ENCODE results near the gene PCDHA1. TPM values are rescaled to one million over a fixed set of nuclear protein-coding genes. Genes with fewer than 3 reads are reported as not detected.

The PCDHA1 gene
- 0.10 to 0.27 TPM (median 0.19 TPM) in 5 replicates for total RNA-seq (2022; extraction: Qiagen RNA extraction)

DNA sequence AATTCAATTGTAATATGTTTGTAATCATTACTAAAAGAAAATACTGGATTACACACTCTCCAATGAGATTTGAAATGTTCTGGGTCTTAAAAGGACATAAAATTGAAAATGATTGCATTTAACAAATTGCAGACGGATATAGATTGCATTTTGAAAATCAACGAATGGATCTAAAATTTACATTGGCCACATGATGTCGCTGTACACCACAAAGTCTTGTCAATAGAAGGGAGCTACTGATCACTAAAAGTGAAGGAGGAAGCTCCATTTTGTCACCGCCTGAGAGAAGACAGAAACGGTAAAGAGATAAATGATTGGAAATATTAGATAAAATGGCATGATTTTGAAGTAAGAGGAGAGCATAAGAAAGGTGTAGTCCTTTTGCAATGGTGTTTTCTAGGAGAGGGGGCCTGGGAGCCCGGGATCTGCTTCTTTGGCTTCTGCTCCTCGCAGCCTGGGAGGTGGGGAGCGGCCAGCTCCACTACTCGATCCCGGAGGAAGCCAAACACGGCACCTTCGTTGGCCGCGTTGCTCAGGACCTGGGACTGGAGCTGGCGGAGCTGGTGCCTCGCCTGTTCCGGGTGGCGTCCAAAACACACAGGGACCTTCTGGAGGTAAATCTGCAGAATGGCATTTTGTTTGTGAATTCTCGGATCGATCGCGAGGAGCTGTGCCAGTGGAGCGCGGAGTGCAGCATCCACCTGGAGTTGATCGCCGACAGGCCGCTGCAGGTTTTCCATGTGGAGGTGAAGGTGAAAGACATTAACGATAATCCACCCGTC lies at the start of gene PCDHA1:
Gene PCDHA1 (plus strand): TSS at position 236 of the 782 bp plus-strand sequence.

DNA sequence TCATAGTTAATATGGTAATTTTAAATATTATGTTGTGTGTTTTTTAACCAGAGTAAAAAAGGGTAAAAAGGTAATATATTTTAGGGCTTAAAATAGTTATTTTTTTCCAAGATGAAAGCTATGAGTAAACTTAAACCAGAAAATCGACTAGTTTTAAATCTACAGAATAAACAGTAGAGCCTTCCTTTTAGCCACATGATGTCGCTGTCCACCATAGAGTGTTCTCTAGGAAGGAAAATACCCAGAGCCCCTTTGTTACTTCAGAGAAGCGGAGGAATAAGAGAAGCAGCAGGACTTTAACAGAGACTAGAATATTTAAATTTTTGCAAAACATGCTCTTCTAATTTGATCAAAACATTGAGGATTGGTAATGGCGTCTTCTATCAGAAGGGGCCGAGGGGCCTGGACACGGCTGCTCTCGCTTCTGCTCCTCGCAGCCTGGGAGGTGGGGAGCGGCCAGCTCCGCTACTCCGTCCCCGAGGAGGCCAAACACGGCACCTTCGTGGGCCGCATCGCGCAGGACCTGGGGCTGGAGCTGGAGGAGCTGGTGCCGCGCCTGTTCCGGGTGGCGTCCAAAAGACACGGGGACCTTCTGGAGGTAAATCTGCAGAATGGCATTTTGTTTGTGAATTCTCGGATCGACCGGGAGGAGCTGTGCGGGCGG lies 8.8 kb downstream of the PCDHA1 start, which contains the start of gene PCDHA2:
Gene PCDHA2 (plus strand): TSS at position 258 of the 664 bp plus-strand sequence.

DNA sequence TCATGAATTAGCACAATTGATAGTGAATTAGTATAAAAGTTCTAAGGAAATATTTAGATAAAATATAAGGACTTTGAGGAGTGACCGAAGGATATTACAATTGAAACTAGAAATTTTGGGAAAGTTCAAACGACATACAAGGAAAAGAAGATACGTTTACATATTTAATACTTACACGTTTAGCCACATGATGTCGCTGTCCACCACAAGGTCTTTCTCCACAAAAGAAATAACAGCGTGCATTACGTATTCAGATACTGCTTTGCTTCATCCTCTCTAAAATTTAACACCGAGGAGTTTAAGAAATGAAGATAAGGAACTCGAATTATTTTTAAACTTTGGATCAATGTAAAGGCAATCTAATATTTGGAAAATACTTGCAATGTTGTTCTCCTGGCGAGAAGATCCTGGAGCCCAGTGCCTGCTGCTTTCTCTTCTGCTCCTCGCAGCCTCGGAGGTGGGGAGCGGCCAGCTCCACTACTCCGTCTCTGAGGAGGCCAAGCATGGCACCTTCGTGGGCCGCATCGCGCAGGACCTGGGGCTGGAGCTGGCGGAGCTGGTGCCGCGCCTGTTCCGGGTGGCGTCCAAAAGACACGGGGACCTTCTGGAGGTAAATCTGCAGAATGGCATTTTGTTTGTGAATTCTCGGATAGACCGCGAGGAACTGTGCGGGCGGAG lies 15.0 kb downstream of the PCDHA1 start, which contains the start of gene PCDHA3:
Gene PCDHA3 (plus strand): TSS at position 242 of the 678 bp plus-strand sequence.

DNA sequence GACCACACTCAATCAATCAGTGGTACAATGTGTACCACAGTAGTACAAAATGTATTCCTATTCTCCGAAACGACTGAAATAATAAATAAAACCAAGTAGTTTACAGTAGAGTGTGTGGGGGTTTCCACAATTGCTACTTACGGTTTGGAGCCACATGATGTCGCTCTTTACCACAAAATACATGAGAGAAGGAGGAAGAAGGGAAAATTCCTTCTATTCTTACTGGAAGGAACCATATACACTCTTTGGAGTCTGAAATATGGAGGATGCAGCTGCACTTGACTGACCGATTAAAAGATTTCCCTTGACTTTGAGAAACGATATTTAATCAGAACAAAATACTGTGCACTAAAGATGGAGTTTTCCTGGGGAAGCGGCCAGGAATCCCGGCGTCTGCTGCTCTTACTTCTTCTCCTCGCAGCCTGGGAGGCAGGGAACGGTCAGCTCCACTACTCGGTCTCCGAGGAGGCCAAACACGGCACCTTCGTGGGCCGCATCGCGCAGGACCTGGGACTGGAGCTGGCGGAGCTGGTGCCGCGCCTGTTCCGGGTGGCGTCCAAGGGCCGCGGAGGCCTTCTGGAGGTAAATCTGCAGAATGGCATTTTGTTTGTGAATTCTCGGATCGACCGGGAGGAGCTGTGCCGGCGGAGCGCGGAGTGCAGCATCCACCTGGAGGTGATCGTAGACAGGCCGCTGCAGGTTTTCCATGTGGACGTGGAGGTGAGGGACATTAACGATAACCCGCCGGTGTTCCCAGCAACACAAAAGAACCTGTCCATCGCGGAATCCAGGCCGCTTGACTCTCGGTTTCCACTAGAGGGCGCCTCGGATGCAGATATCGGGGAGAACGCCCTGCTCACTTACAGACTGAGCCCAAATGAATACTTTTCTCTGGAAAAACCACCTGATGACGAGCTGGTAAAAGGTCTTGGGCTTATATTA lies 21.2 kb downstream of the PCDHA1 start, which contains the start of gene PCDHA4:
Gene PCDHA4 (plus strand): TSS at position 235 of the 942 bp plus-strand sequence.

DNA sequence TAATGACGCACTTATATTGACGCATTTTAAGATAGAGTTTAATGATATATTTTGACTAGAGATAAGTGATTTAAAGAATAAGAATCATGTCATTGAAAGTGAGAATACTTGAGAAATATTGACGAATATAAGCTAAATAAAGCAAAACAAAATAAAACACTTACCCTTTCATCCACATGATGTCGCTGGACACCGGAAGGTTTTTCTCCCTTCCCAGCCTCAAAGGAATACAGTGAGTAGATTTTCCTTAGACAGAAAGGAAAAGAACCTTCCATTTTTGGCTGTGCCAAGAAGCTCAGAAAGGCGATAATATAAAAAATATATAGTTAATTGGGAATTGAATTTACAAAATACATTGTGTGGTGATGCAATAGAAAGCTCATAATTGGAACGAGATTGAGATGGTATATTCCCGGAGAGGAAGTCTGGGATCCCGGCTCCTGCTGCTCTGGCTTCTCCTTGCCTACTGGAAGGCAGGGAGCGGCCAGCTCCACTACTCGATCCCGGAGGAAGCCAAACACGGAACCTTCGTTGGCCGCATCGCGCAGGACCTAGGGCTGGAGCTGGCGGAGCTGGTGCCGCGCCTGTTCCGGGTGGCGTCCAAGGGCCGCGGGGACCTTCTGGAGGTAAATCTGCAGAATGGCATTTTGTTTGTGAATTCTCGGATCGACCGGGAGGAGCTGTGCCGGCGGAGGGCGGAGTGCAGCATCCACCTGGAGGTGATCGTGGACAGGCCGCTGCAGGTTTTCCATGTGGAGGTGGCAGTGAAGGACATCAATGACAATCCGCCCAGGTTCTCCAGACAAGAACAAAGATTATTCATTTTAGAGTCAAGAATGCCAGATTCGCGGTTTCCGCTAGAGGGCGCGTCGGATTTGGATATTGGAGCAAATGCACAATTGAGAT lies 35.7 kb downstream of the PCDHA1 start, which contains the start of gene PCDHA5:
Gene PCDHA5 (plus strand): TSS at position 239 of the 906 bp plus-strand sequence.

DNA sequence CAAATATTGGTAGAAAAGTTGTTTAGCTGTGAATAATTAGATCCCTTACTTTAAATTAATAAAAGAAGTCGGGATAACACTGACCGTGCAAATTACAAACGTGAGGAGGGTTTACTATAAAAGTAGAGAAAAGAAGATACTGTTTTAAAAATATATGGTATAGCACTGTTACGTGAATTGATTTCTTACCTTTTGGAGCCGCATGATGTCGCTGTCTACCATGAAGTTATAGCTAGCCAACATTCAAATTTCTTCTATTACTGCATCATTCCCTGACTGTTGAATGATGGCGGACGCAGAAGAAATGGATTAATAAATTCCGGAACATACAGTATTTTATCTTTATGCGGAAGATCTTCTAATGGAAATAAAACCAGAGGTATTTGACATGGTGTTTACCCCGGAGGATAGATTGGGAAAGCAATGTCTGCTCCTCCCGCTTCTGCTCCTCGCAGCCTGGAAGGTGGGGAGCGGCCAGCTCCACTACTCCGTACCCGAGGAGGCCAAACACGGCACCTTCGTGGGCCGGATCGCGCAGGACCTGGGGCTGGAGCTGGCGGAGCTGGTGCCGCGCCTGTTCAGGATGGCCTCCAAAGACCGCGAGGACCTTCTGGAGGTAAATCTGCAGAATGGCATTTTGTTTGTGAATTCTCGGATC lies 41.9 kb downstream of the PCDHA1 start, which contains the start of gene PCDHA6:
Gene PCDHA6 (plus strand): TSS at position 257 of the 658 bp plus-strand sequence. CDS start 132 bp downstream, at position 389.

DNA sequence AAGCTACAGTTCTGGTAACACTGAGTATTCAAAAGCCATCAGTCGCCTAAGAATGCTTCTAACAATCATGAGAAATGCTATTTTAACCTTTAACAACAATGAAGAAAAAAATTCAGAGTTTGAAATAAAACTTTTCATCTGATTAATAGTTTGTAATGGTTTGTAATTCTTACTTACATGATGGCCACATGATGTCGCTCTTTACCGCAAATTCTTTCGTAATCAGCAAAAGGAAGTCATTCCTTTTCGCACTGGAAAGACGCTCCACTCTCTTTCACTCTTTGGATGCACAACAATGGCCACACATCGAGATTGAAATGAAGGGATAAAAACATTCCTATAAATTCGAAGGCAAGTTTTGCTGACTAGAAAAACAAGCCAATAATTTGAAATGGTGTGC lies 48.1 kb downstream of the PCDHA1 start, which contains the start of gene PCDHA7:
Gene PCDHA7 (plus strand): TSS at position 277 of the 400 bp plus-strand sequence. CDS start 115 bp downstream, at position 392.

DNA sequence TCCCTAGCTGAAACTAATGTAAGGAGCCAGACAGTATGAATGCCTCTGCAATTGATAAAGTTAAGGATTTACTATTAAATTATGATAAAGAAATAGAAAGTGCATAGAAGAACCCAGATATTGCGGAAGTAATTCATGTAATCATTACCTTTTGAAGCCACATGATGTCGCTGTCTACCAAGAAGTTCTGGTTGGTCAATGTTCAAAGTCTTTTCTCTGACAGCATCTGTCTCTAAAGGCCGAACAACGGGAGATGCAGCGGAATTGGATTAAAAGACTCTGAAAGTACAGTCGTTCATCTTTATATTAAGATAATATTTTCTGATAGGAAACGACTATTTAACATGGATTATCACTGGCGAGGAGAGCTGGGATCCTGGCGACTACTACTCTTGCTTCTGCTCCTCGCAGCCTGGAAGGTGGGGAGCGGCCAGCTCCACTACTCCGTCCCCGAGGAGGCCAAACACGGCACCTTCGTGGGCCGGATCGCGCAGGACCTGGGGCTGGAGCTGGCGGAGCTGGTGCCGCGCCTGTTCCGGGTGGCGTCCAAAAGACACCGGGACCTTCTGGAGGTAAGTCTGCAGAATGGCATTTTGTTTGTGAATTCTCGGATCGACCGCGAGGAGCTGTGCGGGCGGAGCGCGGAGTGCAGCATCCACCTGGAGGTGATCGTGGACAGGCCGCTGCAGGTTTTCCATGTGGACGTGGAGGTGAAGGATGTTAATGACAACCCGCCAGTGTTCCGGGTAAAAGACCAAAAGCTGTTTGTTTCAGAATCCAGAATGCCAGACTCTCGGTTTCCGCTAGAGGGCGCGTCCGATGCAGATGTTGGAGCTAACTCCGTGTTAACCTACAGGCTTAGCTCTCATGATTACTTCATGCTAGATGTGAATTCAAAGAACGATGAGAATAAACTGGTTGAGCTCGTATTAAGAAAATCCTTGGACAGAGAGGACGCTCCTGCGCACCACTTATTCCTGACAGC lies 55.3 kb downstream of the PCDHA1 start, which contains the start of gene PCDHA8:
Gene PCDHA8 (plus strand): TSS at position 210 of the 985 bp plus-strand sequence. CDS start 135 bp downstream, at position 345.

DNA sequence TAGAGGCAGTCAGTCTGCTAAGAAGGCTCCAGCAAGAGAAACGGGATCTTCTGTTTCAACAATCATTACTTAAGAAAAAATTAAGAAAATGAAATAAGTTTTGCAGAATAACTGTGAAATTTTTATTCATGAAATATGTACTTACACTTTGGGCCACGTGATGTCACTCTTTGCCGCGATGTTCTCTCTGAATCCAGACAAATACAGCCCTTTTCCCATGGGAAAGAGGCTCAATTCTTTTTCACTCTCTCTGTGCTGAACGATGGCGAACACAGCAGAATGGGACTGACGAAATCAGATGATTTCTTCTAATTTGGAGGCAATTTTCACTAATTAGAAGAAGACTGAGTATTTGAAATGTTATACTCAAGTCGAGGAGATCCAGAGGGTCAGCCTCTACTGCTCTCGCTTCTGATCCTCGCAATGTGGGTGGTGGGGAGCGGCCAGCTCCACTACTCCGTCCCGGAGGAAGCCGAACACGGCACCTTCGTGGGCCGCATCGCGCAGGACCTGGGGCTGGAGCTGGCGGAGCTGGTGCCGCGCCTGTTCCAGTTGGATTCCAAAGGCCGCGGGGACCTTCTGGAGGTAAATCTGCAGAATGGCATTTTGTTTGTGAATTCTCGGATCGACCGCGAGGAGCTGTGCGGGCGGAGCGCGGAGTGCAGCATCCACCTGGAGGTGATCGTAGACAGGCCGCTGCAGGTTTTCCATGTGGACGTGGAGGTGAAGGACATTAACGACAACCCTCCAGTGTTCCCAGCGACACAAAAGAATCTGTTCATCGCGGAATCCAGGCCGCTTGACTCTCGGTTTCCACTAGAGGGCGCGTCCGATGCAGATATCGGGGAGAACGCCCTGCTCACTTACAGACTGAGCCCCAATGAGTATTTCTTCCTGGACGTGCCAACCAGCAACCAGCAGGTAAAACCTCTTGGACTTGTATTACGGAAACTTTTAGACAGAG lies 62.5 kb downstream of the PCDHA1 start, which contains the start of gene PCDHA9:
Gene PCDHA9 (plus strand): TSS at position 244 of the 964 bp plus-strand sequence. CDS start 114 bp downstream, at position 358.

DNA sequence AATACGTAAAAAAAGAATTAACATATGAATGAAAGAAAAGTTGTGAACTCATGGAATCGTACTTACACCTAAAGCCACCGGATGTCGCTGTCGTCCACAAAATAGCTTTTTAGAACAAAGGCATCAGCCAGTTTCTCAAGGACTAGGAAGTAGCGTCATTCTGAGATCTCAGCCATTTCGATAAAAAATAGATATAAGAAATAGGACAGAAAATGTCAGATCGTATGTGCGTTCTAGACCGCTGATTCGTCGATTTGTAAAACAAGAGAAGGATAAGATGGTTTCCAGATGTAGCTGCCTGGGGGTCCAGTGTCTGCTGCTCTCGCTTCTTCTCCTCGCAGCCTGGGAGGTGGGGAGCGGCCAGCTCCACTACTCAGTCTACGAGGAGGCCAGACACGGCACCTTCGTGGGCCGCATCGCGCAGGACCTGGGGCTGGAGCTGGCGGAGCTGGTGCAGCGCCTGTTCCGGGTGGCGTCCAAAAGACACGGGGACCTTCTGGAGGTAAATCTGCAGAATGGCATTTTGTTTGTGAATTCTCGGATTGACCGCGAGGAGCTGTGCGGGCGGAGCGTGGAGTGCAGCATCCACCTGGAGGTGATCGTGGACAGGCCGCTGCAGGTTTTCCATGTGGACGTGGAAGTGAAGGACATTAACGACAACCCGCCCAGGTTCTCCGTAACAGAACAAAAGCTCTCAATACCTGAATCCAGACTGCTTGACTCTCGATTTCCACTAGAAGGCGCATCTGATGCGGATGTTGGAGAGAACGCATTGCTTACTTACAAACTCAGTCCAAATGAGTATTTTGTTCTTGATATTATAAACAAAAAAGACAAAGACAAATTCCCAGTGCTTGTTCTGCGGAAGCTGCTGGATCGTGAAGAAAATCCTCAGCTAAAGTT lies 70.1 kb downstream of the PCDHA1 start, which contains the start of gene PCDHA10:
Gene PCDHA10 (plus strand): TSS at position 126 of the 903 bp plus-strand sequence. CDS start 152 bp downstream, at position 278.

DNA sequence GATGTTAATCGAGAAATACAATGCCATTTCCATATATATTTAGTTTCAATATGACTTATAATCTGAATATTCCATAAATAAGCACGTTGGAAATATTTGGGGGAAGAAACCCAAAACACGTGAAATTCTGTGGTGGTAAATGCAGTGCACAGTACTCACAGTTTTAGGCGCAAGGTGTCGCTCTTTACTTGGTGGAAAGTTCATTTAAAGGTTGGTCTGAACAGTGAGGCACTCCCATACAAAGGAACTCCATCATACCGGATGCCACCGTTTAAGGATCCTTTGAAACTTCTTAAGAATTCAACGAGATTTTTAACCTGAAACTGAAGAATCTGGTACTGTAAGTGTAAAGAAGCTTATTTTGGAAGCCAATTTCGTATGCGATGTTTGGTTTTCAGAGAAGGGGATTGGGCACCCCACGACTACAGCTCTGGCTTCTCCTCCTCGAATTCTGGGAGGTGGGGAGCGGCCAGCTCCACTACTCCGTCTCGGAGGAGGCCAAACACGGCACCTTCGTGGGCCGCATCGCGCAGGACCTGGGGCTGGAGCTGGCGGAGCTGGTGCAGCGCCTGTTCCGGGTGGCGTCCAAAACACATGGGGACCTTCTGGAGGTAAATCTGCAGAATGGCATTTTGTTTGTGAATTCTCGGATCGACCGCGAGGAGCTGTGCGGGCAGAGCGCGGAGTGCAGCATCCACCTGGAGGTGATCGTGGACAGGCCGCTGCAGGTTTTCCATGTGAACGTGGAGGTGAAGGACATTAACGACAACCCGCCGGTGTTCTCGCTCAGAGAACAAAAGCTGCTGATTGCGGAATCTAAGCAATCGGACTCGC lies 83.0 kb downstream of the PCDHA1 start, which contains the start of gene PCDHA11:
Gene PCDHA11 (plus strand): TSS at position 237 of the 834 bp plus-strand sequence. CDS start 147 bp downstream, at position 384.

DNA sequence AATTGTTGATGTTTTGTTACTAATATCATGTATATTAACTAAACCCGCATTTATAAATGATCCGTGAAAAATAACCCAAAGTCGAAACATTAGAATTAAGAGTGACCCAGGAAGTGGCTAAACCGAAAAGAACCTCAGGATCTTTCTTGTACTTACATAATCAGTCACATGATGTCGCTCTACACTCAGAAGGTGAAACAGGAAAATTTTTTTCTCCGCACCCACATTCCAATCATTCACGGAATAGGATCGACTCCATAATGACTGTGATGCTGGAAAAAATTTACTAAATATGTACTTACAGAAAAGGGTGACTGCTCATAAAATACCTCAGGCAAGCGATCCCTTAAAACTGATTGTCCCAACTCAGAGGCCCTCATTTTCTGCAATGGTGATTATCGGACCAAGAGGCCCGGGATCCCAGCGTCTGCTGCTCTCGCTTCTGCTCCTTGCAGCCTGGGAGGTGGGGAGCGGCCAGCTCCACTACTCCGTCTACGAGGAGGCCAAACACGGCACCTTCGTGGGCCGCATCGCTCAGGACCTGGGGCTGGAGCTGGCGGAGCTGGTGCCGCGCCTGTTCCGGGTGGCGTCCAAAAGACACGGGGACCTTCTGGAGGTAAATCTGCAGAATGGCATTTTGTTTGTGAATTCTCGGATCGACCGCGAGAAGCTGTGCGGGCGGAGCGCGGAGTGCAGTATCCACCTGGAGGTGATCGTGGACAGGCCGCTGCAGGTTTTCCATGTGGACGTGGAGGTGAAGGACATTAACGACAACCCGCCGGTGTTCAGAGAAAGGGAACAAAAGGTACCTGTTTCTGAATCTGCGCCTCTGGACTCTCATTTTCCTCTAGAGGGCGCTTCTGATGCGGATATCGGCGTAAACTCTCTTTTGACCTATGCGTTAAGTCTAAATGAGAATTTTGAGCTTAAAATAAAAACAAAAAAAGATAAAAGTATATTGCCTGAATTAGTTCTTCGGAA lies 89.4 kb downstream of the PCDHA1 start, which contains the start of gene PCDHA12:
Gene PCDHA12 (plus strand): TSS at position 224 of the 981 bp plus-strand sequence. CDS start 165 bp downstream, at position 389.

DNA sequence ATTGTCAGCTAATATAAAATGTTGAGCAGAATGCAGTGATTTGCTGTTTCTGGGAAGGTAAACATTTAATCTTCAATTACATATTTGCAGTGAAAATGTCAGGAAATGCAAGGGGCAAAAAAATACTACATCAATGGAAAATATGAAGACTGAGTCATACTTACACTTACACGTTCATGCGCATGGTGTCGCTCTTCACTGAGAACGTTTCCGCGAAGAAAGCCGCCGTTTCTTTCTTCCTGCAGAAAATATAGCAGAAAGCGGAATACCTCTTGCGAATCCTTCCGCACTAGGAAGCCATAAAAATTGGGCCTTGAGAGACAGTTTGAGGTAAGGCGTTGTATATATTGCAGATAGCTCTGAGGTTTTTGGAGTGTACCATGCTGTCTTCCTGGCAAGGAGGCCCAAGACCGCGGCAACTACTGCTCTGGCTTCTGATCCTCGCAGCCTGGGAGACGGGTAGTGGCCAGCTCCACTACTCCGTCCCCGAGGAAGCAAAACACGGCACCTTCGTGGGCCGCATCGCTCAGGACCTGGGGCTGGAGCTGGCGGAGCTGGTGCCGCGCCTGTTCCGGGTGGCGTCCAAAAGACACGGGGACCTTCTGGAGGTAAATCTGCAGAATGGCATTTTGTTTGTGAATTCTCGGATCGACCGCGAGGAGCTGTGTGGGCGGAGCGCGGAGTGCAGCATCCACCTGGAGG lies 96.1 kb downstream of the PCDHA1 start, which contains the start of gene PCDHA13:
Gene PCDHA13 (plus strand): TSS at position 236 of the 702 bp plus-strand sequence. CDS start 145 bp downstream, at position 381.

Data from A549 treated with CORT108297 at 1 μM for 4 hours (cell line).